Measurements from ENCODE around the gene XPO6.
"Not testable (repeated sequence)": the region's sequence is repeated elsewhere in the genome, so short reads cannot be mapped to it uniquely, and the experiment has no call there.

The XPO6 gene

DNA sequence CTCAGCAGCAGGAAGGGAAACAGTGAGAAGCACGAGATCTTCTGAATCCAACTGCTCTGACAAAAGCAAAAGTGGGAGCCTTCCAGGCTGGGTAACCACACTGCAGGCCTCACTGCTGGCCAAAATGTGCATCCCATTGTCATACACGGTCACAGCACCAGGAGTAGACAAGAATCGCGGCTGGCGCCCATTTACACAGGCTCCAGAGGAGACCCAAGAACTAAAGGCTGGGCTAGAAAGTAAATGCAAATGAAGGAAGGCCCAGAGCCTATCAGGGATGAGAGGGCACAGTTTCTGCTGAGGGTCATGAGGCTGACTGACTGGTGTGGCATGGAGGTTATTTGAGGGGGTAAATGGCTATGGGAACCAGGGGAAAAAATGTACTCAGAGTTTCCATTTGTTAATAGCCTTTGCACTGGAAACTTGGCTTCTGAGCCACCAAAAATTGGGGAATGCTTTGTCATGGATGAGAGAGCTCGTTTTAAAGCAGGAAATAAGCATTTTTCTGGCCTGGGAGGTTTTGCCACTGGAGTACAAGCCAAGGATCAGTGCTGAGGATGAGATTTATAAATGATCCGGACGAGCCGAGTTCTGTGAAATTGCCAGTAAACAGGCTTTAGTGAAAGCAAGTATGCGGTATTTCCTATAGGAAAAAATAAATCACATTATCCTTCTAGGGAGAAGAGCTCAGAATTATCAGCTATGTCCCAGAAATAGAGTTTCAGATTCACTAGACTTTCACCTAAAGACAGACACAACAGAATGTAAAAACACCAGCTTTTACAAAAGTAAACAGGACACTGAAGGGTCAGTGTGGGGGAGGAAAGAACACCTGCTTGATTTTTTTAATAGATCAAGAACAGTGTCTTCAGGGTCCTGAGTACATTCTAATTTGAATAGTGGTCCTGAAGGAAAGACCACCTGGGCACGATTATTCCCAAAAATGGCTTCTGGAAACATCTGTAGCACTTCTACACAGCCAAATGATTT, 81.4 kb downstream of the XPO6 start:
- H3K36me3 Mint-ChIP-seq (ENCODE audit: insufficient read depth), result peaks cover 78% of the 10 kb centered on the region
- H3K4me1 Mint-ChIP-seq (ENCODE audit: low read depth in 2 of 2), result peaks cover 11 to 20% of the 10 kb centered on the region in 2 donors

DNA sequence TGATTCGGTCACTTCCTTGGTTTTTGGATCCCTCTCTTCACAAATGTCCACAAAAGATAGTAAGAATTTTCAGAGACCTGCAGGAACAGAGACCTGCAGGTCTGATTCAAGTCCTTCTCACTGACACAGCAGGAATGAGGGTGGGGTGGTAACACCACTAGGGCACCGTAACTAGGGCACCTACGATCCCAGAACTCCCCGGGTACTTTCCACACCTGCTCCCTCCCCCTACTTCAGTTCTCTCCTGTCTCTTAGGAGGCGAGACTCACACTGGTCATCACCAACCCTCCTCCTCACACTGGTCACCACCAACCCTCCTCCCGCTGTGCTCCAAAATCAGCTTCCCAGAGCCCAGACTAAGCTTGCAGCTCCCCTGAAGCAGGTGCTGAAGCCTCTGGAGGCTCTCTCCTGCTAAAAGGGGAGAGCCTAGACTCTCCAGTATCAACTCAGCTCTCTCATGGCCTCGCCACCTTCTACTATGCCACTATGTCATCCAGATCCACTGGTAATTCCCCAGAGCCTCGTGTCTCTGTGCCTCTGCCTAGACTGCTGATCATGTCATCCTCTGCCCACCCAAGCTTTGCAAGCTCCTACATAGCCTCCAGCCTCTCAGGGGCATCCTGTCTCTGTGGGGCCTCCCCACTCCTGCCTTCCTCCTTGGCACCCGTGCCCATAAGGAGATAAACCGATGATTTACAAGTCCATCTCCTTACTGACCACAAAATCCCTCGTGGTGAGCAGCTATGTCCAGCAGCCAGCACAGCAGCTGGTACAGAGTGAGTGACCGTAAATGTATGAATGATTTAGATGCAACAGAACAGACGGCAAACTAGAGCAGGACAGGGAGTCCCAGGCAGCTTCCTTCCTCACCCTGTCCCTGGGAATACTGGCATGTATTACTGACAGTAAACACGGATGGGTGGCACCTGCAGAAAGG, 84.8 kb downstream of the XPO6 start:
- DNase-seq (no peak), ATAC-seq (replicated peaks) (peak; percentile 62)
- H3K9me3 Mint-ChIP-seq, result no peaks in the 10 kb centered on the region
- peaks cover 11 to 20% of the 10 kb centered on the region in 2 donors for H3K4me1 Mint-ChIP-seq (ENCODE audit: low read depth in 2 of 2)
- H3K27me3 Mint-ChIP-seq, result no peaks in the 10 kb centered on the region
- peaks cover 80% of the 10 kb centered on the region for H3K36me3 Mint-ChIP-seq (ENCODE audit: insufficient read depth)
- H3K4me3 Mint-ChIP-seq, result peak overlapping the region in 1 of 2 donors; percentile 24
- peak overlapping the region; percentile 44 to 84 for H3K27ac Mint-ChIP-seq

More for the DNA sequence above, 81.4 kb downstream of the XPO6 start:
- Mint-ChIP-seq H3K27me3 (no peaks in the 10 kb centered on the region), H3K27ac (peak overlapping the region; percentile 72 to 84), H3K4me3 (no peak overlapping the region), H3K9me3 (no peaks in the 10 kb centered on the region)
- DNase-seq (no peak), ATAC-seq (replicated peaks) (no peak)

DNA sequence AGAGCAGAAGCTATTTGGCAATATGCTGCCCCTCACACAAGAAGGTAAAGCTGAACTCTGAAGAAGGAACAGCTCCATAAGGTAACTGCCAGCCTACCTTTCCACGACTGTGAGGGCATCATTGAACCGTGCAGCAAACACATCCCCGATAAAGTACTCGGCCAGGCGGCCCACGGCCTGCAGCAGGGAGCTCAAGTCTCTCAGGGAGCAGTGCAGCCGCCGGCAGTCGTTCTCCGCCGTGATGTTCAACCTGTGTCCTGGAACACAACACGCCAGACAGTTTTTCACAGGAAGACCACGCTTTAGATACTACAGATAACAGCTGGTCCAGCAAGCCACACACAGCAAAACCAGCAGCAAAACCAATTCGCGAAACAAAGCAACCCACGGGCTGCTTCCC, 86.2 kb downstream of the XPO6 start:
- Mint-ChIP-seq H3K27me3 (no peaks in the 10 kb centered on the region), H3K36me3 (ENCODE audit: insufficient read depth) (peaks cover 80% of the 10 kb centered on the region)

DNA sequence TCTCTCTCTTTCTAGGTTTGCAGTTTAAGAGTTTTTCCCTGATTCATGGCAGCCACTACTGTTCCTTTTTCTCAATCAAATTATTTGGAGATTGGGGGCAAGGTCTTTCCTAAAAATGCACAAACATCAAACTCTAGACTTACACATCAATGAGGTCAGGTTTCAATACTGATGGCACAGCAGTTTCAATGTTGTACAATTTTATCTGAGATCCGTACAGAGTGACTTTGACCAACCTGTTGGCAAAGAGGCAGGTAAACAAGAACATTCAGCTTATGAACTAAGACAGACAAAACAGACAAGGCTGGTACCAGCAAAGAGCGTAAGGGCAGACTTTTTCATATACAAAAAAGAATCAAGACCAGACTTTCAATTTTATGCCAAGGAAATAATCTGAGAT, 90.2 kb downstream of the XPO6 start:
- no peak for DNase-seq
- ATAC-seq (replicated peaks), result no peak
- H3K36me3 Mint-ChIP-seq (ENCODE audit: insufficient read depth), result peaks cover 78% of the 10 kb centered on the region
- H3K27ac Mint-ChIP-seq, result peak overlapping the region; percentile 30 to 69
- no peaks in the 10 kb centered on the region for H3K9me3 Mint-ChIP-seq
- peaks cover under 1 to 1% of the 10 kb centered on the region in 2 donors for H3K4me1 Mint-ChIP-seq (ENCODE audit: low read depth in 2 of 2)
- H3K27me3 Mint-ChIP-seq, result no peaks in the 10 kb centered on the region
- no peak overlapping the region for H3K4me3 Mint-ChIP-seq

More for the DNA sequence above, 86.2 kb downstream of the XPO6 start:
- Mint-ChIP-seq H3K9me3 (no peaks in the 10 kb centered on the region), H3K27ac (peak overlapping the region; percentile 23 to 44), H3K4me3 (no peak overlapping the region), H3K4me1 (ENCODE audit: low read depth in 2 of 2) (peaks cover 12 to 18% of the 10 kb centered on the region in 2 donors)
- ATAC-seq (replicated peaks) (no peak), DNase-seq (no peak)

DNA sequence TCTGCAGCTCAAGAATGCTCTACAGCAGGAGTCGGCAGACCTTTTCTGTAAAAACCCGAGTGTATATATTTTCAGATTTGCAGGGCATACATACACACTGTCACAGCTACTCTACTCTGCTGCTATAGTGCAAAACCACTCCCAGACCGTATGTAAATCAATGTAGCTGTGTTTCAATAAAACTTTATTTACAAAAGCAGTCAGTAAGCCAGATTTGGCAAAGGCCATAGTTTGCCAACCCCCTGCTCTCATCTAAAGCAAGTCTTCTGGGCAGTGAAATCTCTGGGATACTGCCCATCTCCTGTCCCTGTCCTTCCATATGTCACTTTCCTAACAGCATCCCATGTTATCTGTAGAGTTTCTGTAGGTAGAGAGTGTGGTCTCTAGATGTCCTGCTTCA, 91.0 kb downstream of the XPO6 start:
- peaks cover 84% of the 10 kb centered on the region for H3K36me3 Mint-ChIP-seq (ENCODE audit: insufficient read depth)
- no peak for ATAC-seq (replicated peaks)
- peaks cover 1 to 4% of the 10 kb centered on the region in 2 donors for H3K4me1 Mint-ChIP-seq (ENCODE audit: low read depth in 2 of 2)
- H3K27ac Mint-ChIP-seq, result peak overlapping the region; percentile 69 to 81
- H3K9me3 Mint-ChIP-seq, result no peaks in the 10 kb centered on the region
- no peak overlapping the region for H3K4me3 Mint-ChIP-seq
- no peak for DNase-seq
- no peaks in the 10 kb centered on the region for H3K27me3 Mint-ChIP-seq

DNA sequence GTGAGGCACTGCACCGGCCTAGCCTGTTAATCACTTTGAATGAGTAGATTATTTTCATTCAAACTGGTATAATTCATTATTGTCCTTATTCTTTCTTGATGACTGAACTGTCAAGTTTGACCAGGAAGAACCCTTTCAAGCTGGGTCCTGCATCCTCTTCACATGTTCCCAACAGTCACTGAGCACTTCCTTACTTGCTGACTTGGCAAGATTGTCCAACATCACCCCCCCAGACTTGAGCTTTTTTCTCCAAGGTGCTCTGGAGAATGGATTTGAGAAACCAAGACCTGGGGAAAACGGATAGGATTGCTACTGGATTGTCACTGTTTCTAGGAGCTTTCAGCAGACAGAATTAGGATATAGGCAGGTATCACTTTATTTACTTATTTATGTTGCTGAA, 93.1 kb downstream of the XPO6 start:
- ATAC-seq (replicated peaks), result no peak
- no peaks in the 10 kb centered on the region for H3K9me3 Mint-ChIP-seq
- H3K36me3 Mint-ChIP-seq (ENCODE audit: insufficient read depth), result peaks cover 78% of the 10 kb centered on the region
- H3K27me3 Mint-ChIP-seq, result no peaks in the 10 kb centered on the region
- H3K27ac Mint-ChIP-seq, result peak overlapping the region in 1 of 2 donors; percentile 32
- H3K4me1 Mint-ChIP-seq (ENCODE audit: low read depth in 2 of 2), result peaks cover 1 to 7% of the 10 kb centered on the region in 2 donors
- H3K4me3 Mint-ChIP-seq, result no peak overlapping the region
- DNase-seq, result no peak

DNA sequence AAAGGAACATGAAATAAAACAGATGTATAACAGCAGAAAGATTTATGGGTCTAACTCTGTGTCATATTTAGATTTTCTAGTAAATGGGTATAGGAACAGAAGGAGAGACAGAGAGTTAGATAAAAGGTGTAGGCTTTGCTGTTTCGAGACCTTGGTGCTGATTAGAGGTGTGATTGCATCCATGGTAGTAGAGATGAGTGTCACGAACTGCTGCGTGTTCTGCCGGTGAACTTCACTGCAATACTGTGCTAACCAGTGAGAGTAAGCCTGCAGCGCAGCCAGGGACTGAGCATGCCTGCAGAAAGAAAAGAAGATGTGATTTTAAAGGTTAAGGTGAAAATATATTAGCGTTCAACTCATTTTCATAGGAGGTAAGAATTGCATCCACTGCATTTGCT, 94.6 kb downstream of the XPO6 start:
- Mint-ChIP-seq H3K27me3 (no peaks in the 10 kb centered on the region), H3K4me3 (no peak overlapping the region), H3K27ac (no peak overlapping the region), H3K36me3 (ENCODE audit: insufficient read depth) (peaks cover 71% of the 10 kb centered on the region), H3K4me1 (ENCODE audit: low read depth in 2 of 2) (peaks cover 1 to 13% of the 10 kb centered on the region in 2 donors), H3K9me3 (no peaks in the 10 kb centered on the region)
- DNase-seq, result no peak
- ATAC-seq (replicated peaks), result no peak

DNA sequence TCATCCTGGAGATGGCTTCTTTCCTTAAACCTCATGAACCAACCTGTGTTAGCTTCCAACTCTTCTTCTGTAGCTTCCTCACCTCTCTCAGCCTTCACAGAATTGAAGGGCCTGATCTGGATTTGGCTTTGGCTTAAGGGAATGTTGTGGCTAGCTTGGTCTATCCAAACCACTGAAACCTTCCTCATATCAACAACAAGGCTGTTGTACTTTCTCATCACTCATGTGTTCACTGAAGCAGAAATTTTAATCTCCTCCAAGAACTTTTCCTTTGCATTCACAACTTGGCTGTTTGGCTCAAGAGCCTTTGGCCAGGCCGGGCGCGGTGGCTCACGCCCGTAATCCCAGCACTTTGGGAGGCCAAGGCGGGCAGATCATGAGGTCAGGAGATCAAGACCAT, 95.9 kb downstream of the XPO6 start:
- not testable (repeated sequence) for ATAC-seq (replicated peaks)

DNA sequence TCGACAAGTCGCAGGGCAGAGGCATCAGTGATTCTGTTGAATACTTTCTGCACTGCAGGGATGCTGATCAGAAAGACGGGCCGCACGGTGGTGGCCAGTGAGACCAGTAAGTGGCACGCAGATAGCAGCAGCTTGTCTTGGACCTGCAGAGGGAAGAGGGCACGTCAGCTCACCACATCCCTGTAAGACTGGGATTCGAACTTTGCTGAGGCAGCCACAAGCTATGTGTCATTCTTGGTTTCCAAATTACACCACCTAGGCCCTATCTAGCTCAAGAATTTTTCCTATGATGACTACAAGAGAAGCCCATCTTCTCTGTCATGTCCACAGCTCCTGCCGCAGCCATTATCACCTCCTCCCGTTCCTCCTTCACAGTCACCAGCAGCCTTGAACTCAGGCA, 98.9 kb downstream of the XPO6 start:
- no peak for ATAC-seq (replicated peaks)
- H3K36me3 Mint-ChIP-seq (ENCODE audit: insufficient read depth), result peaks cover 67% of the 10 kb centered on the region
- no peak for DNase-seq

More for the DNA sequence above, 95.9 kb downstream of the XPO6 start:
- not testable (repeated sequence) for H3K9me3 Mint-ChIP-seq, H3K27me3 Mint-ChIP-seq, DNase-seq, H3K4me3 Mint-ChIP-seq
- Mint-ChIP-seq H3K4me1 (ENCODE audit: low read depth in 2 of 2) (peaks cover under 1 to 13% of the 10 kb centered on the region in 2 donors), H3K27ac (peak overlapping the region; percentile 38 to 64), H3K36me3 (ENCODE audit: insufficient read depth) (peaks cover 72% of the 10 kb centered on the region)

DNA sequence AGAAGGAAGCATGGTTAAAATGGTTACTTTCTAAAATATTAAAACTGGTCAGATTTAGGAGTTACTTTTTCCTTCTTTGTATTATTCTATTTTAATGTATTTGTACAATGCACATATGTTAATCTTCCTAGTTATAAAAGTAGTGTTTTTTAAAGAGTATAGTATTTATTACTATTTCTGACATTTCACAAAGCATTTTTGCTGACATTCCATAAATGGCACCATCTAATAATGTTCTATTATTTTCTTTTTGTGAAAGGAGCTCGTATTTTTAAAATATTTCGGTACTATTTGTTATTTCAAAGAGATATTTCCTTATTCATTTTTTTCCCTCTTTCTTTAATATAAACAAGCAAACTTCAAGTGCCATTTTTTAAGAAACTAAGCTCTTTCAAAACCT, 100.8 kb downstream of the XPO6 start:
- H3K4me1 Mint-ChIP-seq (ENCODE audit: low read depth in 2 of 2), result peaks cover 10 to 15% of the 10 kb centered on the region in 2 donors

More for the DNA sequence above, 98.9 kb downstream of the XPO6 start:
- no peak overlapping the region for H3K4me3 Mint-ChIP-seq
- peaks cover 10 to 18% of the 10 kb centered on the region in 2 donors for H3K4me1 Mint-ChIP-seq (ENCODE audit: low read depth in 2 of 2)
- H3K9me3 Mint-ChIP-seq, result no peaks in the 10 kb centered on the region
- H3K27me3 Mint-ChIP-seq, result no peaks in the 10 kb centered on the region
- H3K27ac Mint-ChIP-seq, result peak overlapping the region in 1 of 2 donors; percentile 82

DNA sequence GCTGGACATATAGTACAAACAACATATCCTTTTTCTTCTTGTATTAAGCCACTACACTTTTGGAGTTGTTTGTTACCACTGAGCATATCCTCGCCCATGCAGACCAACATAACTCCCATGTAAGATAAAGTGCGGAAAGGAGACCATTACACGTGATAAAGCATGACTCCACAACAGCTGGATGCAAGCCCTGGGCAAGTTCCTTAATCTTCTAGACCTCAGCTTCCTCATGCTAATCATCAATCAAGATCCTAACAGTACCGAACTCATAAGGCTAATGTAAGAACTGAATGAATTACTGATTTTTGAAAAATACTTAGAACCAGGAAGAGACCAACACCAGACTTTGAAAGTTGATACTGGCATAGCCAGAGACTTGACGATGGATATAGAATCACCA, 101.3 kb downstream of the XPO6 start:
- no peaks in the 10 kb centered on the region for H3K27me3 Mint-ChIP-seq
- H3K4me3 Mint-ChIP-seq, result no peak overlapping the region
- DNase-seq, result no peak
- peaks cover 10 to 15% of the 10 kb centered on the region in 2 donors for H3K4me1 Mint-ChIP-seq (ENCODE audit: low read depth in 2 of 2)
- H3K27ac Mint-ChIP-seq, result peak overlapping the region; percentile 81 to 84
- peaks cover 73% of the 10 kb centered on the region for H3K36me3 Mint-ChIP-seq (ENCODE audit: insufficient read depth)
- ATAC-seq (replicated peaks), result no peak
- no peaks in the 10 kb centered on the region for H3K9me3 Mint-ChIP-seq

More for the DNA sequence above, 100.8 kb downstream of the XPO6 start:
- no peak for ATAC-seq (replicated peaks)
- no peak overlapping the region for H3K4me3 Mint-ChIP-seq
- peaks cover 73% of the 10 kb centered on the region for H3K36me3 Mint-ChIP-seq (ENCODE audit: insufficient read depth)
- H3K9me3 Mint-ChIP-seq, result no peaks in the 10 kb centered on the region
- peak overlapping the region; percentile 81 to 84 for H3K27ac Mint-ChIP-seq
- H3K27me3 Mint-ChIP-seq, result no peaks in the 10 kb centered on the region
- DNase-seq, result no peak

DNA sequence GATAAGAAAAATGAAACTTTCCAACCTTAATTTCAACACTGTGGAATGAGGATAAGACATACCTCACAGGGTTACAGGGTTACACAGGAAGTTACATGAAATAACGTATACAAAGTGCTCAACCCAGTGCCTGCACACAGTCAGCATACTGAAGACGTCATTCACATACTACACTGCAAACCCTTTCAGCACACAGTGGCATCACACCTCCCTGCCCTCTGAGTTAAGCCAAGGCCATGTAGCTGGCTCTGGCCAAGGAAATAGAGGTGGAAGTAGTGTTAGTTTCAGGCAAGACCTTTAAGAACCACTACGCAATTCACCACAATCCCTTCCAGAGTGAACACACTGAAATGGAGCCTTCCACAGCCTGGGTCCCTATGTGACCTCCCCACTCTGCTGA, 101.7 kb downstream of the XPO6 start:
- Mint-ChIP-seq H3K36me3 (ENCODE audit: insufficient read depth) (peaks cover 73% of the 10 kb centered on the region), H3K9me3 (no peaks in the 10 kb centered on the region), H3K4me1 (ENCODE audit: low read depth in 2 of 2) (peaks cover 10 to 14% of the 10 kb centered on the region in 2 donors), H3K4me3 (no peak overlapping the region), H3K27ac (peak overlapping the region; percentile 81 to 84), H3K27me3 (no peaks in the 10 kb centered on the region)
- DNase-seq, result no peak
- ATAC-seq (replicated peaks), result no peak

DNA sequence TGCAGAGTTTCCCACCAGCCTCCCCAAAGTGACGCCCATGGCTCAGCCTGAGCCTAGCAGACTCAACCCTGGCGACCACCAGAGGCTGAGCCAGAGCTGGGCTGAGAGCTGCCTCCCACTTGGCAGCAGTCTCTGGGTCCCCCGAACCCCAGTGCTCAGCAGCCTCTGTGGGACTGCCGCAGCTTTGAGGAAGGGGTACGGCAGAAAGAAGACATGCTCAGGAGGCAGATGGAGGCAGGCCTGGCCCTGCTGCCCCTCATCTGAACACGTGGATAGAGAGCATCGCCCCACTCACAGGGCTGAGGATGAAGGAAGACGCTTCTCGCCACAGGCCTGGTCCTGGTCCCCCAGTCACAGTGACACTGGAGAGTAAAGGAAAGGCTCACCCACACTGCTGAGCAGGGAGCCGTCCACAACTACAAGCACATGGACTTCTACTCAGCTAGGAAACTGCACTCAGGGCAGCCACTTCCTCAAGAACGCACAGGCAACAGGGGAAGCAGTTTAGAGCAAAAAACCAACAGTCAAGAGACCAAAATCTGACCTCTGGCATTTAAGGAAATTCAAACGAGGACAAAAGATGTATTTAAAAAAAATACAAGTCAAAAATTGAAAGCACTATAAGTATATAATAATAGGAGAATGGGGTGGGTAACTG, 103.0 kb downstream of the XPO6 start:
- no peaks in the 10 kb centered on the region for H3K9me3 Mint-ChIP-seq
- H3K4me1 Mint-ChIP-seq (ENCODE audit: low read depth in 2 of 2), result peaks cover 10 to 12% of the 10 kb centered on the region in 2 donors
- peak overlapping the region; percentile 3 to 25 for H3K27ac Mint-ChIP-seq
- DNase-seq (no peak), ATAC-seq (replicated peaks) (no peak)
- H3K27me3 Mint-ChIP-seq, result no peaks in the 10 kb centered on the region
- peaks cover 76% of the 10 kb centered on the region for H3K36me3 Mint-ChIP-seq (ENCODE audit: insufficient read depth)
- H3K4me3 Mint-ChIP-seq, result no peak overlapping the region
